ENCODE measurements around the gene PTK7.

DNA sequence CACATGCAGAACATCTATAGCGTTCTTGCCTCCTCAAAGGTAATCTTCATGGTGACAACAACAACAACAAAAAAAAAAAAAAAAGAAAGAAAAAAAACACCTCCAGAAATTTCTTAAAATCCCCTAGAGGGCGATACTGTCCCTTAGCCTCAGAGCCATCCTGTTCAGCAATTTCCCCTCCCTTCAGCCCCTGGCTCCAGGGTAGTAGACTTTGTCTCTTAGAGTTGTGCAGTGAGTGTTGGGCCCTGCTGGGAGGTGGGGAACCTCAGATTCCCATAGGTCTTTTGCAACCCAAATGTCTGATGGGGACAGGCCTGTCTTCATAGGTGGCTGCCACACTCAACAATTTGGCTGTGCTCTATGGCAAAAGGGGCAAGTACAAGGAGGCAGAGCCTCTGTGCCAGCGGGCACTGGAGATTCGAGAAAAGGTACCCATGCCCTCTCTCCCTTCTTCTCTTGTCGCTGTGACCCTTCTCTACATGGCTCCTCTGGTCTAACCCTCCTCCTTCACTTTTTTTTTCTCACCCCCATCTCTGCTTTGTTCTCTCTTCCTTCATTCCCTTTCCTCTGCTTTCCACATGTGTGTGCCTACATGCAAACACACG lies 6.0 kb upstream of the PTK7 start:
- no peak for TF ChIP-seq GATA2 (IDR thresholded peaks at IDR 0.05; ENCODE audit: low read depth, low read length)
- no peak for TF ChIP-seq GATA3 (IDR thresholded peaks at IDR 0.05; ENCODE audit: low read depth, low read length)
